CD4-positive, alpha-beta T cell treated with Interleukin-15 for 1 hour (primary cell): ENCODE measurements around the gene SIGLEC10.
"Not testable (repeated sequence)": the region's sequence is repeated elsewhere in the genome, so short reads cannot be mapped to it uniquely, and the experiment has no call there.

Experiments
- DNase-seq: peaks from one replicate; pipeline ENCODE4 v3.0.0-alpha.2; 2020

Gene SIGLEC10

GRCh38 chr19:51434456-51434855 lies 17.0 kb upstream of the SIGLEC10 start:
- DNase-seq: no peak

DNA sequence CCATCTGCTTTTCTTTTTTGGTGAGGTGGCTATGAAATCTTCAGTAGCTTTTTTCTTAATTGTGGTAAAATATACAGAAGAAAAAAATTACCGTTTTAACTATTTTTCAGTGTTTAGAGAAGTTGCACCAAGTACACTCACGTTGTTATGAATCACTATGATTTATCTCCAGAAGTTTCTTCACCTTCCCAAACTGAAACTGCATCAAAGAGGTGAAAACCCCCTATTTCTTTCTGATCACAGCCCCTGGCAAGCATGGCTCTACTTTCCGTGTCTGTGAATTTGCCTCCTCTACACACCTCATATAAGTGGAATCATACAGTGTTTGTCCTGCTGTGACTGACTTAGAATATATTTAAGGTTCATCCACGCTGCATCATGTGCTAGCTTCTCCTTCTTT lies 15.6 kb upstream of the SIGLEC10 start:
- no peak for DNase-seq

DNA sequence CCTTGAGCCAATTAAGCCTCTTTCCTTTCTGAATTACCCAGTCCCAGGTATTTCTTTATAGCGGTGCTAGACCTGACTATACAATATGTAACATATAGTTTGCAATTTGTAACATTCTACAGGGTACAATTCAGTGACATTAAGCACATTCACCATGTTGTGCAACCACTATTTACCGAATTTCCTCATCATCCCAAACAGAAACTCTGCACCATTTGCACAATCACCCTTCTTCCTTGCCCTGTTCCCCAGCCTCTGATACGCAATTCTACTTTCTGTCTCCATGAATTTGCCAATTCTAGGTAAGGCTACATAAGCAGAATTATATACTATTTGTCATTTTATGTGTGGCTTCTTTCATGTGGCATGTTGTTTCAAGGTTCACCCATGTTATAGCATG lies 13.7 kb upstream of the SIGLEC10 start:
- no peak for DNase-seq

- no peak for DNase-seq
Observed at GRCh38 chr19:51430221-51430620, 12.8 kb upstream of the SIGLEC10 start.

- peak; percentile 43 for DNase-seq
Observed at GRCh38 chr19:51427201-51427600, 9.8 kb upstream of the SIGLEC10 start.

DNA sequence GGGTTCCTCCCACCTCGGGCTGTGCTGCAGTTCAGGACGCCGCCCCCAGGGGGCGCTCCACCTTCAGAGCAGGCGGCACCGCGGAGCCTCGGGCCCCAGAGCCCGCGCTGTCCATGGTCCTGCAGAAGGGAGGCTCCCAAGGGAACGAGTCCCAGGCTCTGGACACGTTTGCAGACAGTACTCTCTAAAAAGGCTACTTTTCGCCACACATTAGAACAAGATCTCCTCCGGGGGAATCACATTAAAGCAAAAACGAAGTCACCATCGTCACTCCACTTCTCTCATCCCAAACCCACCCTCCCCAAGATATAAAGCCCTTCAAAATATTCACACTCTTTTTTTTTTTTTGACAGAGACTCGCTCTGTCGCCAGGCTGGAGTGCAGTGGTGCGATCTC lies 4.6 kb upstream of the SIGLEC10 start:
- DNase-seq: peak; percentile 79

GRCh38 chr19:51421229-51422052 lies 4.0 kb upstream of the SIGLEC10 start:
- no peak for DNase-seq

- DNase-seq: not testable (repeated sequence)
Observed at GRCh38 chr19:51420511-51420910, 3.1 kb upstream of the SIGLEC10 start.

GRCh38 chr19:51418707-51419106 lies 1.3 kb upstream of the SIGLEC10 start:
- DNase-seq: no peak

DNA sequence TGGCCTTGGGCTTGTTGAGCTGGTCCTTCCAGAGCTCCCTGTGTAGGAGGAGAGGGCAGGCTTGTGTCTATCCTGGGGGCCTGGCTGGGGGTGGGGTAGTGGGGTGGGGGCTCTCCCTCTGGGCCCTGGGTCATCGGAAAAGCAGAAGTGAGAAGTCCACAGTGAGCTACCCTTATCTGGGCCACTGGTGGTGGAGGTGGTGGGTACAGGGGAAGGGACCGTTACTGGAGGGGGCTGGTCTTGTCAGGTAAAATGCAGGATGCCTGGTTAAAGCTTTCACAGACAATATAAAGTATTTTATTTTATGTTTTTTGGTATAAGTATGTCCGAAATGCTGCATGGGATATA lies 342 bp upstream of the SIGLEC10 start:
- DNase-seq: no peak

- DNase-seq: not testable (repeated sequence)
Observed at GRCh38 chr19:51416422-51416821, 1.0 kb downstream of the SIGLEC10 start.

GRCh38 chr19:51415187-51415586 lies 2.3 kb downstream of the SIGLEC10 start:
- DNase-seq: no peak

DNA sequence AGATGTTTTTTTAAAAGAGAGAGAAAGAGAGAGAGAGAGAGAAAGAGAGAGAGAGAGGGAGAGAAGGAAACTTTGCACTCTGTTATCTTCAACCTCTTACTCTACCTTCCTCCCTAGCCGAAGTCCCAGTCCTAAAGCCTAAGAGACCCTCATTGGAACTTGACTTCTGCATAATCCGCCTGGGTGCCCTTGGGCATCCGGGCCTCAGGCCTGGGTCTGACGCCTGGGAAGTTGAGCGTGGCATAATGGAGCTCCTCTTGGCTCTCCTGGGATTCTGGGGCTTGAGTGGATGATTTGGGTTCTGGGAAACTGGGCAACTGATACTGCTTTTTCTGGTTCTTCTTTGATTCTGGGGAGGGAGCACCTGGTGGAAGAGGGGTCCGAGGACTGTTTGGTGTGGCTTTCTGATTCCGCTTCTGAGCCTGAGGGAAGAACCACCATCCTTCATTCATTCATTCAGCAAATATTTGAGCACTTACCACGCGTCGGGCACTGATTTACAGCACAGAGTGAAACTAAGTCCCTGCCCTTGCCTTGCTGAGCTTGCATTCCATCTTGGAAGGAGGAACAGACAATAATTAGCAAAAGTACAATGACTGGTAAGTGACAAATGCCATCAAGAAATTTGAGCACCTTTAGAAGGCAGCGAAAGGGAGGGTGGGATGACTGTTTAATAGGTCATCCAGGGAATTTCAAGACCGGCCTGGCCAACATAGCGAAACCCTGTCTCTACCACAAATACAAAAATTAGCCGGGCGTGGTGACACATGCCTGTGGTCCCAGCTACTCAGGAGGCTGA lies 6.3 kb downstream of the SIGLEC10 start:
- DNase-seq: no peak

- peak; percentile 44 for DNase-seq
Observed at GRCh38 chr19:51407511-51408131, 9.8 kb downstream of the SIGLEC10 start.

DNA sequence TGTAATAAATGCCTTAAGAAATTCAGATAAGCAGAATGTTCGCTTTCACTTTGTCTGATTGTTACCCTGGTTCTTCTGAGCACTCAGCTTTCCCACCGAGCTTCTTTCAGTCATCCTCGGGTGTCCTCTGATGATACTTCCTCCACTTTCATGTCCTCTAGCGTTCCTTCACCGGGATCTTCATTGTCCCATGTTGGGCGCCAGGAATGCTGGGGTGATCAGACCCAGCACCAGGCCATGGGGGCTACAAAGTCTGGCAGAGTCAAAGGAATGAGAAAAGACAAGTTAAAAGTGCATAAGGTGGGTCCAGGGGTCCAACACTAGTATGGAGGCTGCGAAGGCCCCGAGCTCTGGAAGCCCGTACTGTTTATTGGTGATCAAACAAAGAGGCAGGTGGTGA lies 15.3 kb downstream of the SIGLEC10 start:
- DNase-seq: no peak

DNA sequence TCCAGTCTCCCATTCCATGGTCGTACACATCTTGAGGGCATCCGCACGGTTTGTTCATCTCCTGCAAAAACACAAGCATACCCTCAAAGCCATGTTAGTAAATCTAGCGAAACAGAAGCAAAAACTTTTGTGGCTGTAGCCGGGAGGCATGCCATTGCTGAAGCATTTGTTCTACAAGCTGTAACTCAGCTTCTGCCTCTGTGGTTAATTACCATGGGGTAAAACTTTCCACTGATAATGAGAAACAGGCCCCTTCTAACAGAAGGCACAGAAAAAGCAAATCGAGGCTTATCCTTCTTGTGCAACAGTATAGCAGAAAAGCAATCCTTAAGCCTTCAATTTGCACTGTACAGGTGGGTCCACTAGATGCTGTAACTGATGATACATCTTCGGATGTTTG lies 17.5 kb downstream of the SIGLEC10 start:
- DNase-seq: not testable (repeated sequence)

- DNase-seq: no peak
Observed at GRCh38 chr19:51399231-51399630, 18.2 kb downstream of the SIGLEC10 start.

DNA sequence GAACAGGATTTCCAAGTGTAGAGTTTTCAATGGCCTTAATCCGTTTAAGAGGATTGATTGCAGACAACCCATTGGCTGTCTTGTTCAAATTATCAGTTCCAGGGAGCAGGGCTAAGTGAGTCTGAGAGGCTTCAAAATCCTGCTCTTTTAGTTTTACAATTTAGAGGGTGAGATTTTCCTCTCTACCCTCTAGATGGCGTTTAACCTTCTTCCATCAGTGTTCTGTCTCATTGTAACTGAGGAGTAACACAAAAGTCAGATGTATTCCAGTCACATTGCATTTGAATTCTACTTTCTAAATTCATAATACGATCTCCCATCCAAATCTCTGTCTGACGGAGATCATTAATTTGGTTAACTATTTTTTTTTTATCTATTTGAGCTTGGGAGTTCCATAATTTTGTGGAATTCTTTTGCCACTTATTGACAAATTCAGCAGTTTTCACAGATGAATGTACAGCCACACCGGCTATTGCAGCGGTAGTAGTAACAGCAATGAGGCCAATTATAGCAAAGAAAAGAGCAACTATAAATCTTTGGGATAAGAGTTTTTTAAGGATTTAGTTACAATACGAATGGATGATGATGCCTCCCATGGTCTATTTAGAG lies 19.2 kb downstream of the SIGLEC10 start:
- no peak for DNase-seq

- DNase-seq: not testable (repeated sequence)
Observed at GRCh38 chr19:51397453-51397852, 20.0 kb downstream of the SIGLEC10 start.

DNA sequence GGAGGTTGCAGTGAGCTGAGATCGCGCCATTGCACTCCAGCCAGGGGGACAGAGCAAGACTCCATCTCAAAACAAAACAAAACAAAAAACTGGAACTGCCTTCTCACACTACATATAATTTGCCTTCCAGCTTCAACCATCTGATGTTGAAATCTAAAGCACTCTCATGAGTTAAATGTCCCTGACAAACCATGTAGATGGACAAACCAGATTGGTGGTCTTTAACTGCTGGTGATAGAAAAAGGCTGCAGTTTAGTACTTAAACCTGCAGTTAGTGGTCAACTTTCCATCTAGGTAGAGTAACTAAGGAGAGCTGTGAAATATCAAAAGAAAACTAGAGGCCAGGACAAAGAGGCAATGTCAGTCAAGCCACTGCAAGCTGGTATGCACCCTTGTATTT lies 21.3 kb downstream of the SIGLEC10 start:
- DNase-seq: no peak

GRCh38 chr19:51394050-51394836 lies 23.2 kb downstream of the SIGLEC10 start:
- peak; percentile 95 for DNase-seq

DNA sequence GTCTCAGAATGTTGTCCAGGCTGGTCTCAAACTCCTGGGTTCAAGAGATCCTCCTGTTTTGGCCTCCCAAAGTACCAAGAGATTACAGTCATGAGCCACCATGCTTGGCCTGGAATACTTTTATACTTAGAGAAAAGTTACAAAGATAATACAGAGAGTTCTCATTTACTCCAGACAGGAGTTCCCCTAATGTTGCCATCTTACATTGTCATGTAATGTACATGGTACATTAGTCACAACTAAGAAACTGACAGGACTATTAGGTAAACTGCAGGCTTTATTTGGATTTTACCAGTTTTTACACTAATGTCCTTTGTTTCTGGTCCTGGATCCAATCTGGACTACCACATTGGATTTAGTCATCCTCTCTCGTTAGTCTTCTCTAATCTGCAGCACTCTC lies 24.7 kb downstream of the SIGLEC10 start:
- no peak for DNase-seq
